NOMO-1 treated with dmso at 0.1 percent for 144 hours (cell line): ENCODE data around the gene C1QTNF1.

ENCODE experiments used
- DNase-seq: peaks from one replicate; lab custom pipeline; 2025; ENCODE audit not compliant: unreplicated experiment; lab: John Stamatoyannopoulos, UW

C1QTNF1 gene

GRCh38 chr17:79039171-79039570 lies 15.2 kb downstream of the C1QTNF1 start:
- DNase-seq: no peak

GRCh38 chr17:79039886-79040285 lies 15.9 kb downstream of the C1QTNF1 start:
- DNase-seq: no peak

GRCh38 chr17:79041041-79041570 lies 17.1 kb downstream of the C1QTNF1 start:
- DNase-seq: no peak

- no peak for DNase-seq
Observed at GRCh38 chr17:79041723-79042420, 17.9 kb downstream of the C1QTNF1 start.

- no peak for DNase-seq
Observed at GRCh38 chr17:79042421-79043190, 18.6 kb downstream of the C1QTNF1 start.

- no peak for DNase-seq
Observed at GRCh38 chr17:79043191-79043930, 19.4 kb downstream of the C1QTNF1 start.

- DNase-seq: no peak
Observed at GRCh38 chr17:79043931-79044320, 20.0 kb downstream of the C1QTNF1 start.

GRCh38 chr17:79044462-79044861 lies 20.5 kb downstream of the C1QTNF1 start:
- no peak for DNase-seq

- no peak for DNase-seq
Observed at GRCh38 chr17:79045001-79045729, 21.2 kb downstream of the C1QTNF1 start.

- peak; percentile 28 for DNase-seq
Observed at GRCh38 chr17:79045842-79046196, 21.9 kb downstream of the C1QTNF1 start.

- no peak for DNase-seq
Observed at GRCh38 chr17:79046197-79046915, 22.4 kb downstream of the C1QTNF1 start.

GRCh38 chr17:79046916-79047280 lies 22.9 kb downstream of the C1QTNF1 start:
- DNase-seq: no peak

GRCh38 chr17:79047291-79047920 lies 23.4 kb downstream of the C1QTNF1 start:
- no peak for DNase-seq

- no peak for DNase-seq
Observed at GRCh38 chr17:79047923-79048825, 24.2 kb downstream of the C1QTNF1 start.

- no peak for DNase-seq
Observed at GRCh38 chr17:79048826-79049755, 25.1 kb downstream of the C1QTNF1 start.

- DNase-seq: no peak
Observed at GRCh38 chr17:79049821-79050220, 25.9 kb downstream of the C1QTNF1 start.

GRCh38 chr17:79050551-79050950 lies 26.6 kb downstream of the C1QTNF1 start:
- DNase-seq: no peak

GRCh38 chr17:79051306-79051705 lies 27.3 kb downstream of the C1QTNF1 start:
- DNase-seq: no peak
